Stimulated activated naive CD8-positive, alpha-beta T cell treated with anti-CD3 and anti-CD28 coated beads, Interleukin-15, Interleukin-2, amounts not matched to agents 100 ng/mL and 50 ng/mL, for 24 hours (primary cell): ENCODE data around the gene ZC3H12A.
A peak's percentile ranks its signal among the peaks of the same experiment; 100 is the strongest.

ENCODE experiments used
- H3K27ac Mint-ChIP-seq: one replicate; pipeline ENCODE4 v1.8.0; 2021; ENCODE audit warnings: mild to moderate bottlenecking, mixed read lengths
- H3K27me3 Mint-ChIP-seq: one replicate; pipeline ENCODE4 v1.8.0; 2021; ENCODE audit warnings: mixed read lengths
- H3K36me3 Mint-ChIP-seq: one replicate; pipeline ENCODE4 v1.8.0; 2021; ENCODE audit warnings: low read depth, mixed read lengths
- H3K4me1 Mint-ChIP-seq: one replicate; pipeline ENCODE4 v1.8.0; 2021; ENCODE audit warnings: low read depth, mixed read lengths
- H3K4me3 Mint-ChIP-seq: one replicate; pipeline ENCODE4 v1.8.0; 2021; ENCODE audit warnings: mild to moderate bottlenecking, mixed read lengths
- H3K9me3 Mint-ChIP-seq: one replicate; pipeline ENCODE4 v1.8.0; 2021; ENCODE audit warnings: mixed read lengths

The ZC3H12A gene

DNA sequence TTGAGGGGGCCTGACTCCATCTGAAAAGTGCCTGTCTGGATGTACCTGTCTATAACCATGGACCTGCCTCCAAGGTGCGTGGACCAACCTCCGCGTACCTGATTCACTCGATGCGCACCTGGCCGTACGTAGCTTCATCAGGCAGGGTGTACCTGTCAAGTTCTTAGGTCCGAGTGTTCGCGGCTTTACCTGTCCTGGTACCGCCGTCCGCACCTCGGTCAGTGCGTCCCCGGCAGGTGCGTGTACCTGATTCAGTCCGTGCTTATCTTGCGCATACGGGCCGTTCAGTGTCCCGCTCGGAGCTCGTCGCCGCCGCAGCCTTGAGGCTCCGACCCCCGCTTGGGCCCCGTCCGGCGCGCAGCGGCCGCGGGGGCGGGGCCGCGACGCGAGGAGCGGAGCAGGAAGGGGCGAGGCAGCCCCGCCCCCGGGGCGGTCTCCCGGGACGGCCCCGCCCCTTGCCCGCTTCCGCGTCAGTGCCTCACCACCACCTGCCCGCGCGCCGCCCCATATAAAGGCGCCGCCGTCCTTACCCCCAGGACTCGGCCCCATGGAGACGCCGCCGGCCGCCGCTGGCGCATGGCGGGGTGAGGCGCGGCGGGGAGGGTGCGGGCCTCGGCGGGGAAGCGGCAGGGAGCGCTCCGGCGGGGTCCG, at the start of gene ZC3H12A:
Gene ZC3H12A, plus strand, starts transcription at position 535 of the 651 bp plus-strand sequence. CDS start 917 bp downstream, outside the sequence.
- H3K4me3 Mint-ChIP-seq = peak within 1 kb of the TSS; percentile 98
- H3K27ac Mint-ChIP-seq = peak within 1 kb of the TSS; percentile 98
- peaks cover 46% of the 10 kb centered on the region for H3K4me1 Mint-ChIP-seq
- H3K27me3 Mint-ChIP-seq = no peaks in the 10 kb centered on the region
- H3K9me3 Mint-ChIP-seq = no peaks in the 10 kb centered on the region
- peaks cover 40% of the 10 kb centered on the region for H3K36me3 Mint-ChIP-seq

DNA sequence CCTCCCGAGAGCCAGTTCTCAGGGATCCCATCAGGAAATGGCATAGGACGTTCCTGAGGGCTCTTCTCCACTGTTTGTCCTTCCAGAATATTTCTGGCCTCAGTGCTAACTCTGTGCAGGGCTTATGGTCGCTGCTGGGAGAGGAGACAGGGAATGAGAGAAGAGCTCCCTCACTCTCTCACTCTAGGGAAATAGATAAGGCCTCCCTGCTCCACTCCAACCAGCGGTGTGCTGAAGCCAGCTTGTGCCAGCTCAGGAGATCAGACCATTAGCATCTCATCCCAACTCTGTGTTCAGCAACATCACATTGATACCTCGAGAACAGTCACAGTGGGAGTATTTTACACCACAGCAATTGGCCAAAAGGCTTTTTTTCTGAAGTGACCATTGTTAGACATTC, 49.2 kb upstream of the ZC3H12A start:
- H3K27me3 Mint-ChIP-seq = peaks cover 5% of the 10 kb centered on the region
- no peaks in the 10 kb centered on the region for H3K36me3 Mint-ChIP-seq
- no peaks in the 10 kb centered on the region for H3K4me1 Mint-ChIP-seq
- no peaks in the 10 kb centered on the region for H3K9me3 Mint-ChIP-seq
- H3K27ac Mint-ChIP-seq = no peak overlapping the region
- H3K4me3 Mint-ChIP-seq = no peak overlapping the region

DNA sequence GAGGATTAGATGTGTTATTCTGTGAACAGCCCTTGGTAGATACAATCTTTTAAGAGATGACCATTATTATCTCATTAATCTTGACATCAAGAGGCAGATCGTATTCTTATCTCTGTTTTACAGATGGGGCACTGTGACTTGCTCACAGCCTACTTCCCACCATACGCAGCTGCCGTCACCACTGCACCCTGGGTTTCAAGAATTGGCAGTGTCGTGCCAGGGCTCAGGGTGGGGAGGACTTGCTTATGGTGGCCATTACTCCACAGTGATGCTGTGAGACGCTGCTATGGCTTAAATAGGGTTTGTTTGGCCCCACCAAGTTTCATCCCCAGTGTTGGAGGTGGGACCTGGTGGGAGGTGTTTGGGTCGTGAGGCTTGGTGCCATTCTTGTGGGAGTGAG, 45.4 kb upstream of the ZC3H12A start:
- Mint-ChIP-seq H3K9me3 (no peaks in the 10 kb centered on the region), H3K4me3 (no peak overlapping the region), H3K27me3 (peaks cover 6% of the 10 kb centered on the region), H3K4me1 (no peaks in the 10 kb centered on the region), H3K27ac (no peak overlapping the region), H3K36me3 (no peaks in the 10 kb centered on the region)

DNA sequence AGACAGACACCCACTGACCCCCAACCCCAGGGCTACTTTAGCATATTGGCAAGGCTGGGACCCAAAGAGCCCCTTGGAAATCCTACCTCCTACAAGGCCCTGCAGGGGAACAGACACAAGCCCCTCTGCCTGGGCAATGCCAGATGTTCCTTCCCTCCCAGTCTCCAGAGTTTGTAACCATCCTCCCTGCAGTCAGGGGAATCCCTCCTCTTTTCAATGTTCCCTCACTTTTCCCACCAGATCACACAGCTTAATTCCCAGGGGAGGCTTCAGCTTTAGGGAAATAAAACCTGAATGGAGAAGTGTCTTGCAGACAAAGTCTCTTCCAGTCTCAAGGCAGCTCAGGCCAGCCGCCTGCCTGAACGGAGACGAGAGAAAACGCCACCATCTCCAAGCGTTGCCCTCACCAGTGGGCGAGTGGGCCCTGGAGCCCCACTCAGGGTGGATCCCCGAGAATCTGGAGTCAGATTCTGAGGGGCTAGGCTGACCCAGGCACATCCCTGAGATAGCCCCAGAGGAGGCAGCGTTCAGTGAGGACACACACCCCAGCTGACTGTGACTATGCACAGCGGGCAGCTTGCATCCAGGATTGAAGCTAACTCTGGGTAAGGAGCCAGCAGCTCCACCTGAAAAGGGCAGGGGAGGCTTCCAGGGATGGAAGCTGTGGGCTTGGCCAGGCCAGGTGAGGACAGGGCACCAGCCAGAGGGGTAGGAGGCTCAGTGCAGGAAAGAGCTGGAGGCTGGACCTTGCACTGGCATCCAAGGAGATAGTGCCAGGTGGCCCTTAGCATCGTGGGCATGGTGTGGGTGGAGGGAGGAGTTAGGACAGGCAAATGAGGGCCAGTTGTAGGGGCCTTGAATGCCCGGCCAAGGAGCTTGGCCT, 44.0 kb upstream of the ZC3H12A start:
- peaks cover 6% of the 10 kb centered on the region for H3K27me3 Mint-ChIP-seq
- no peaks in the 10 kb centered on the region for H3K36me3 Mint-ChIP-seq
- H3K4me1 Mint-ChIP-seq = no peaks in the 10 kb centered on the region
- no peak overlapping the region for H3K27ac Mint-ChIP-seq
- no peak overlapping the region for H3K4me3 Mint-ChIP-seq
- no peaks in the 10 kb centered on the region for H3K9me3 Mint-ChIP-seq

DNA sequence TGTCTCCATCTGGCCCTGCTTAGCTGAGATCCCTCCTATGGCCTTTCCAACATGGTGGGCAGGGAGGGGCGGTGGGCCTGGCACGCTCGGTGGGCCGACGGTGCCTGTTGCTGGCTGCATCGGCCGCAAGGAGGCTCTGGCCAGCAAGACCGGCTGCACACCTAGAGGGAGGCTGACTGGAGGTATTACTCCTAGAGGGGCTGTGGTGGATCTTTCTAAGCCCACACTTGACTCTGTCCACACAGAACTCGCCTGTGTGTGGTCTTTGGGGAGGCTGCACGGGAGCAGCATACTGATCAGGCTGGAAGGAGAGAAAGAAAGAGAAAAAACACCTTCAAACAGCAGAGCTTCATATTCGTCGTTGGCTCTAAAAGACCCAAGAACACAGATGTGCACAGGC, 41.7 kb upstream of the ZC3H12A start:
- Mint-ChIP-seq H3K9me3 (no peaks in the 10 kb centered on the region), H3K27ac (no peak overlapping the region), H3K36me3 (no peaks in the 10 kb centered on the region), H3K4me1 (no peaks in the 10 kb centered on the region), H3K27me3 (peaks cover 13% of the 10 kb centered on the region), H3K4me3 (no peak overlapping the region)

DNA sequence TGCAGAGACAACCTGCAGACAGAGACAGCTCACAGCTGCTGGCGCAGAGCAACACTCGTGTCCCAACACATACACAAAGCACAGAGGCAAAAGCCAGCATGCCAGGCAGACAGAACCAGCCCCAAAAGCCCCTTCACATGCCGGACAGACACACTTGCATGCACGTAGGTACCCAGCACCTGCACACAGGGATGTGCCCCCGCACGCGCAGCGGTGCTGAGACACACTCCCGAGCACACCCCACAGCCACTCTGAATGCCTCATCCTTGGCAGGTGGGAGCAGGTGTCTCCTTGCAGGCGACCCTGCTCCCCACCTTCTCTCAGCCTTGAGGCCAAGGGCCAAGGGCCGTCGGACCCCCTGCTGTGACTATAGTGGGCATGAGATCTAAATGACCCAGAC, 41.2 kb upstream of the ZC3H12A start:
- Mint-ChIP-seq H3K36me3 (no peaks in the 10 kb centered on the region), H3K4me1 (no peaks in the 10 kb centered on the region), H3K9me3 (no peaks in the 10 kb centered on the region), H3K4me3 (no peak overlapping the region), H3K27ac (no peak overlapping the region), H3K27me3 (peaks cover 13% of the 10 kb centered on the region)

DNA sequence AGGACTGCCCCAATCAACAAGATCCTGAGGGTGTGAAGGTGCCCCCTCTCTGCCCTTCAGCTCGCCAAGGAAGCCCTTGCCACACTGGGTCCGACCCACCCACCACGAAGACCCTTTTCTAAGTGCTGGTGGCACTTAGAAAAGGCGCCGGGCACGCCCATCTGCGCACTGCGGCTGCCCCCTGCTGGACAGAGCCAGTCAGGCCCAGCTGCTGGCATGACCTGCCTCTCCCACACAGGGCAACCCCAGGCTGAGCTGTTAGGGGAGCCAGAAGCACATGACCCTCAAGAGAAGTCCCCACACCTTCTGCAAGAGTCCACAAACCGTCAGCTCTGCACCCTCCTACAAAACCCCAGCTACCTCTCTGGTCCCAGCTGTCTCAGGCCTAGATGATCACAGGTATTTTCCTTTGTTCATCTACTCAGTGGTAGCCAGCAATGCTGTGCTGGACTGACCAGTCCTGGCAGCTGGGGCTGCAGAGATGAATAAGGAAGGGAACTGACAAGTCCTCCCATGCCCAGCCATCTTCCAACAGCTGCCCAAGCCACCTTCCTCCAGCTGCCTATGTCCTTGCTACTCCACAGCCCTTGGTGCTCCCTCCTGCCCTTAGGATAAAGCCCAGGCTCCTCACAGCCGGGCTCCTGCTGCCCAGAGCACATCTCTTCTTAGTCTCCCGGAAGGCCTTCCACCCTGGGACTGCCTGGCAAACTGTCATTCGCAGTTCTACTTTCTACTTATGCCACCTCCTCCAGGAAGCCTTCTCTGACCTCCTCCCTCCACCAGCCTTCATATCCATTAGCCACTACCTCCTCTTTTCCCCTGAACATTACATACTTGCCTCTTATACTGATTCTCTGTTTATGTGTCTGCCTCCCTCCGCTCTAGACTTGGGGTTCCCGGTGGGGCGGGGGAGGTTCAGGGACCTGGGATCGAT, 39.8 kb upstream of the ZC3H12A start:
- Mint-ChIP-seq H3K27me3 (peaks cover 17% of the 10 kb centered on the region), H3K36me3 (no peaks in the 10 kb centered on the region), H3K9me3 (no peaks in the 10 kb centered on the region), H3K4me3 (no peak overlapping the region), H3K27ac (no peak overlapping the region), H3K4me1 (no peaks in the 10 kb centered on the region)

DNA sequence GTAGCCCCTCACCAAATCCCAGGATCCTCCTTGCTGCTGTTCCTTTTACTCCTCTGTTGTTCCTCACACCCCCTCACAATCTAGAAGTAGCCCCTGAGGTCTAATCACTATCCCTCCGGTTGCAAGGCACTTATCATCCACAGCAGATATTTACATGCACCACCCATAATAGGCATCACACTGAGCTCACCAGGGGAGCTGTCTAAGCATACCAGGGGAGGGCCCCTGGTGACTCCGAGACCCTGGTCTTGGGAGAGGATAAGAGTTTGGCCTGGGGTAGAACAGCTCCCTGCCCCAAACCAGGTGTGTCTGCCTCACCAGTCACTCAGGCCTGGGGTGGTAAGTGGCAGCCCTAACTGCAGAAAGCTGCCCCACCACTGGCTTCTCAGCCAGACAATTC, 37.3 kb upstream of the ZC3H12A start:
- no peaks in the 10 kb centered on the region for H3K36me3 Mint-ChIP-seq
- no peaks in the 10 kb centered on the region for H3K9me3 Mint-ChIP-seq
- no peaks in the 10 kb centered on the region for H3K4me1 Mint-ChIP-seq
- H3K27me3 Mint-ChIP-seq = peaks cover 14% of the 10 kb centered on the region
- H3K27ac Mint-ChIP-seq = no peak overlapping the region
- H3K4me3 Mint-ChIP-seq = no peak overlapping the region

DNA sequence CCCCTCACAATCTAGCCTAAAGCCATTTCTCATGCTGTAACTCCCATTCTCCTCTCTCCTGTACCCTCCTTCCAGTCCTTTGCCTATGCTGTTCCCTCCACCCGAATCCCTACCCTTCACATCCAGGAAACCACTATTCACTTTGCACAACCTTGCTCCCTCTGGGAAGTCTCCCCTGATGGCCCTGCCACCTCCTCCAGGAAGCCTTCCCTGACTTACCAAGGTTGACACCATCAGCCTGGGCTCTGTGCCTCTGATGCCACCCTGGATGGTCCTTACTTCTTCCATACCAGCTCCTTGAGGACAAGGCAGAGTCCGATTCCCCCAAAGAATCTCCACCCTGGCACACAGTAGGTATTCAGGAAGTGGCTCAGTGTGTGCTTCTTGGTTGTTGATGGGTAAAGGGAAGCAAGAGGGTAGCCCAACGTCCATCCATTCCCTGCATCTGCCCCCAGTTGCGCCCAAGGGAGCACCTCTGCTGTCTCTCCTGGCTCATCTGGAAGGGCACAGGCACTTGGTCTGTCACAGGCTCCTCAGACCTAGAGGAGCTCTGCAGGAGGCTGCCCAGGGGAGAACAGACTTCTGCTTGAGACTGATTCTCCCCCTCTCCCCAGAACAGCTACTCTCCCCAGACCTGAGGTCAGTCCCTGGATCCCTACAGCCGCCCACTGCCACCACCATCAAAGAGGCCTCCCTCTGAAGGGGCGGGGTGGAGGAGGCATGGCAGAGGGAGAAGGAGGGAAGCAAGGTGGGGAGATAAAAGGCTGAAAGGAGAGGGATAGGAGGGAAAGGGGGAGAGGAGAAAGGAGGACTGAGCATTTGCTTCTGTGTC, 36.1 kb upstream of the ZC3H12A start:
- H3K4me1 Mint-ChIP-seq = no peaks in the 10 kb centered on the region
- no peaks in the 10 kb centered on the region for H3K9me3 Mint-ChIP-seq
- peaks cover 20% of the 10 kb centered on the region for H3K27me3 Mint-ChIP-seq
- H3K36me3 Mint-ChIP-seq = no peaks in the 10 kb centered on the region
- no peak overlapping the region for H3K27ac Mint-ChIP-seq
- no peak overlapping the region for H3K4me3 Mint-ChIP-seq

DNA sequence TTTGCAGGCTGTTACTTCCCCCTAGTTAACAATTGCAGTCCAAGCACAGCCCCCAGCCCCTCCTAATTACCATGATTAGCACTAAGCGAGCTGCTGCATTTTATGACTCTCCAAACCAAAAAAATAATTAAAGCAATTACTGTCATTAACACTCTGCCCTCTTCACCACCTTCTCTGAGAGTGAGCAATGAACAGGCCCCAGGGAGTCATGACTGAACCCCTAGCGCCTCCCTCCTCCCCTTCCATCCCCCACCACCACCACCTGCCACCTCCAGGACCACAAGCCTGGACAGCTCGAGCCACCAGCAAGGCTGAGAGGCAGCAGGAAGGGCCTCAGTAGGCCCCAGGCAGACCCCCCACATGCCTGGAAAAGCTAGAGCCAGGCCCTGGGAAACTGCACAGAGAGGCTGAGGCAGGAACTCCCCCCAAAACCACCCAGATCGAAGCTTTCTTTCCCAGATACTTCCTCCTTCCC, 35.5 kb upstream of the ZC3H12A start:
- H3K4me1 Mint-ChIP-seq = no peaks in the 10 kb centered on the region
- no peaks in the 10 kb centered on the region for H3K9me3 Mint-ChIP-seq
- H3K36me3 Mint-ChIP-seq = no peaks in the 10 kb centered on the region
- no peak overlapping the region for H3K27ac Mint-ChIP-seq
- H3K27me3 Mint-ChIP-seq = peaks cover 20% of the 10 kb centered on the region
- no peak overlapping the region for H3K4me3 Mint-ChIP-seq

DNA sequence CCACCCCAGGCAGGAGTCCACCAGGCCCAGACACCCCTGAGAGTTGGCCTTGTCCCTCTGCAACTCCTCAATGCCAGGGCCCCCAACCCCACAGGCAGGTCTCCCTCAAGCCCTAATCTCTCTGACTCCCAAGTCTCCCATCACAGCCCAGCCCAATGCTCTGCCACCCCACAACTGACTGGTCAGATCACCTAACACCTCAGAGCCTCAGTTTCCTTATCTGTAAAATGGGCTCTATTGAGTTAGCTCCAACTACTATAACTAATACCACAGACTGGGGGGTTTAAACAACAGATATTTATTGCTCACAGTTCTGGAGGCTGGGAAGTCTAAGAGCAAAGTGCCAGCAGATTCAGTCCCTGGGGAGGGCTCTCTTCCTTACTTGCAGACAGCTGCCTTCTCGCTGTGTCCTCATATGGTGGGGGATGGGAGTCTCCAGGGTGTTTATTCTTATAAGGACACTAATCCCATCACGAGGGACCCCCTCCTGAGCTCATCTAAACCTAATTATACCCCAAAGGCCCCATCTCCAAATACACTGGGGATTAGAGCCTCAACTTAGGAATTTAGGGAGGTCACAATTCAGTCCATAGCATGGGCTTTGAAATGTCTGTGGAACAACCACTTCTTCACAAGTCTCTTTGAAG, 34.9 kb upstream of the ZC3H12A start:
- no peak overlapping the region for H3K4me3 Mint-ChIP-seq
- H3K9me3 Mint-ChIP-seq = no peaks in the 10 kb centered on the region
- peaks cover 22% of the 10 kb centered on the region for H3K27me3 Mint-ChIP-seq
- no peaks in the 10 kb centered on the region for H3K36me3 Mint-ChIP-seq
- no peak overlapping the region for H3K27ac Mint-ChIP-seq
- H3K4me1 Mint-ChIP-seq = no peaks in the 10 kb centered on the region

DNA sequence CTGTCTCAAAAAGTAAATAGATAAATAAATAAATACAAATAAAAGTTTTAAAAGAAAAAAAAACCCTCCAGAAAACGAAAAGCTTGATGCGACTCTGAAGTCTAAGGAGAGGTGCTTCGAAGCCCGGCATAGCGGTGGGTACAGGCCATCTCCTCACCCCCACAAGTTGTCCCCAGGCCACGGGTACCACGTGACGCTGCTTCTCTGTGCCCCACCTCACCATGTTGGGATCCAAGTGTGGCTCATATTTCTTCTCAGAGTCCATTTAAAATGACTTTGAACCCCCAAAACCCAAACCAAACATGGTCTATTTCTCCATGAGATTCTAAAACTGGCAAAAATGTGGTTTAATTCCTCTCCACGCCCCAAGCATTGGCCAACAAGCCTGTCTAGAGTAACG, 32.9 kb upstream of the ZC3H12A start:
- no peaks in the 10 kb centered on the region for H3K36me3 Mint-ChIP-seq
- H3K4me3 Mint-ChIP-seq = no peak overlapping the region
- no peaks in the 10 kb centered on the region for H3K4me1 Mint-ChIP-seq
- no peaks in the 10 kb centered on the region for H3K9me3 Mint-ChIP-seq
- H3K27me3 Mint-ChIP-seq = peaks cover 29% of the 10 kb centered on the region
- no peak overlapping the region for H3K27ac Mint-ChIP-seq

DNA sequence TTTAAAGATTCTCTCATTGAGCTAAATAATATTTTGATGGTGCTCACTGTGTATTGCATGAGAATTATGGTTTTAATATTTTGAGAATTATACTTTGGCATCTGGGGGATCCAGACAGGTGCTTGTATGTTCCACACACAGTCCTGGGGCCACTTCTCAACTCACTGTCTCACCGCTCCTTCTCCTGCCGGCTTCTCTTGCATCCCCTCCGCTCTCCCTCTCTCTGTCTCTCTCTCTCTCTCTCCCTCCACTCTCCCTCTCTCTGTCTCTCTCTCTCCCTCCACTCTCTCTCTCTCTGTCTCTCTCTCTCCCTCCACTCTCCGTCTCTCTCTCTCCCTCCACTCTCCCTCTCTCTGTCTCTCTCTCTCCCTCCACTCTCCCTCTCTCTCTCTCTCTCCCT, 32.2 kb upstream of the ZC3H12A start:
- Mint-ChIP-seq H3K27ac (no peak overlapping the region), H3K9me3 (no peaks in the 10 kb centered on the region)

DNA sequence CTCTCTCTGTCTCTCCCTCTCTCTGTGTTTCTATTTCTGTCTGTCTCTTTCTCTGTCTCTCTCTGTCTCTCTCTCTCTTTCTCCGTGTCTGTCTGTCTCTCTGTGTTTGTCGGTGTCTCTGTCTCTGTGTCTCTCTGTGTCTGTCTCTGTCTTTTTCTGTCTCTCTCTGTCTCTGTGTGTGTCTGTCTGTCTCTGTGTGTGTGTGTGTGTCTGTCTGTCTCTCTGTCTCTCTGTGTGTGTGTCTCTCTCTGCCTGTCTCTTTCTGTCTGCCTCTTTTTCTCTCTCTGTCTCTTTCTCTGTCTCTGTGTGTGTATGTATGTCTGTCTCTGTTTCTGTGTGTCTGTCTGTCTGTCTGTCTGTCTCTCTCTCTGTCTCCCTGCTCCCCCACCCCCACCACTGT, 31.7 kb upstream of the ZC3H12A start:
- Mint-ChIP-seq H3K9me3 (no peaks in the 10 kb centered on the region), H3K27me3 (peaks cover 24% of the 10 kb centered on the region), H3K4me3 (no peak overlapping the region), H3K27ac (no peak overlapping the region), H3K36me3 (no peaks in the 10 kb centered on the region), H3K4me1 (no peaks in the 10 kb centered on the region)

More for the DNA sequence above, 32.2 kb upstream of the ZC3H12A start:
- Mint-ChIP-seq H3K27me3 (peaks cover 24% of the 10 kb centered on the region), H3K36me3 (no peaks in the 10 kb centered on the region), H3K4me3 (no peak overlapping the region), H3K4me1 (no peaks in the 10 kb centered on the region)
